ENCODE data around the gene PEPD.

- no peak for TF ChIP-seq CTCF (IDR thresholded peaks at IDR 0.05)
- no peak for TF ChIP-seq POLR2A (IDR thresholded peaks at IDR 0.05)
- TF ChIP-seq POLR2AphosphoS5 (IDR thresholded peaks at IDR 0.05), result no peak
Observed at GRCh38 chr19:33409906-33410685, 111.5 kb downstream of the PEPD start.
